Measurements from ENCODE around the gene ACOX2.

- TF ChIP-seq CTCF (IDR thresholded peaks at IDR 0.05) (no peak), POLR2A (IDR thresholded peaks at IDR 0.05; ENCODE audit: low read depth) (no peak), EP300 (IDR thresholded peaks at IDR 0.05) (no peak)
Observed at GRCh38 chr3:58540176-58540858, 3.3 kb upstream of the ACOX2 start.

All from esophagus muscularis mucosa (tissue), 4 donors.